GM10847 (cell line): ENCODE measurements around the gene RNASEH2A.

Experiments used
- POLR2A ChIP-seq: IDR thresholded peaks from 2 replicates; pipeline ENCODE4 v1.6.1; 2011; ENCODE audit not compliant: insufficient read length; ENCODE audit errors: extremely low read depth

Gene RNASEH2A

DNA sequence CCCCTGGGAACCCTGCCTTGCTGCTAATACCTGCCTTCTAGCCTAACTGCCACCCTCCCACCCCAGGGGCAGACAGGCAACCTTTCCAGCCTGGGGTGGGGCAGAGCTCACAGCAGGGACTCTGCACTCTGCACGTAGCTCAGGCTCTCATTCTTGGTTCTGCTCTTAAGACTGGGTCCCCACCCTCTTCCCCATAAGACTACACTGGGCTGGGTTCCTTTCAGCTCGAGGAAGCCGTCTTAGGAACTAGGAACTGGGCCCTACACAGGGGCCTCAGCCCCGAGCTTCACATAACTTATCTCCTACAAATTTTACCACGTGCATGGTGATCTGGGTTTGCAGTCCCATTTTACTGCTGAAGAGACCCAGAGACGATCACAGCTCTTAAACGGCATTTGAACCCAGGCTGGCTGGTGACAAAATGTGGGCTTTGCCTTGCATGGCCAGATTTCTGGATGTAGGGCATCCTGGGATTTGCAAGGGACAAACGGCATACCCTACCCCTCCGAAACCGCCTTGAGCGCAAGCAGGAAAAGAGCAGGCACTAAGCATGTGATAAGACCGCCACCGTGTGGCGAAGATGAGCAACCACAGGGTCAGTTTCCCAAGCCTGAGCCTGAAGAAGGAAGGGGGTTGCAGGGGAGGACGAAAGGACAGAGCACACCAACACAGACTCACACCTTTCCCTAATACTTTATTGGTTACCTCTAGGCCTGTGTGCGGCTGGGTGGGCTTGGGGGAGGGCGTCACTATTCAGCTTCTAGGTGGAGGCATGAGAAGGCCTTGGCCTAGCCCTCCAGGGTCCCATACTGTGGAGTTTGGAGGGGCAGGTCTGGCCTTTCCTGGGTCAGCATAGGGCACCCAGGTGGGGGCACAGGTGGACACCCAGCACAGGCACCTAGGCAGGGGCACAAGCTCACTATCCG lies 10.0 kb upstream of the RNASEH2A start:
- TF ChIP-seq POLR2A: no peak

DNA sequence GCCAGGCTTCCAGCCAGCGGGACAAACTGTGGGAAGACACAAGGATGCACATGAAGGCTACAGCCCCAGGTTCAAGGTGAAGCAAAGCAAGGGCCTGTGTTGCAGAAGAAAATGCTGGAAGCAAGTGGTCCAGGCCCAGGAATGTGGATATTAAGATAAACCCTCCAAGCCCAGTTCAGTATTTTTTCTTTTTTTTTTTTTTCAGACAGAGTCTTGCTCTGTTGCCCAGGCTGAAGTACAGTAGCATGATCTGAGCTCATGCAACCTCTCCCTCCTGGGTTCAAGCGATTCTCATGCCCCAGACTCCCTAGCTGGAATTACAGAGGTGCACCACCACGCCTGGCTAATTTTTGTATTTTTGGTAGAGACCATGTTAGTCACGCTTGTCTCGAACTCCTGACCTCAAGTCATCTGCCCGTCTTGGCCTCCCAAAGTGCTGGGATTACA lies 9.2 kb upstream of the RNASEH2A start:
- TF ChIP-seq POLR2A: no peak

DNA sequence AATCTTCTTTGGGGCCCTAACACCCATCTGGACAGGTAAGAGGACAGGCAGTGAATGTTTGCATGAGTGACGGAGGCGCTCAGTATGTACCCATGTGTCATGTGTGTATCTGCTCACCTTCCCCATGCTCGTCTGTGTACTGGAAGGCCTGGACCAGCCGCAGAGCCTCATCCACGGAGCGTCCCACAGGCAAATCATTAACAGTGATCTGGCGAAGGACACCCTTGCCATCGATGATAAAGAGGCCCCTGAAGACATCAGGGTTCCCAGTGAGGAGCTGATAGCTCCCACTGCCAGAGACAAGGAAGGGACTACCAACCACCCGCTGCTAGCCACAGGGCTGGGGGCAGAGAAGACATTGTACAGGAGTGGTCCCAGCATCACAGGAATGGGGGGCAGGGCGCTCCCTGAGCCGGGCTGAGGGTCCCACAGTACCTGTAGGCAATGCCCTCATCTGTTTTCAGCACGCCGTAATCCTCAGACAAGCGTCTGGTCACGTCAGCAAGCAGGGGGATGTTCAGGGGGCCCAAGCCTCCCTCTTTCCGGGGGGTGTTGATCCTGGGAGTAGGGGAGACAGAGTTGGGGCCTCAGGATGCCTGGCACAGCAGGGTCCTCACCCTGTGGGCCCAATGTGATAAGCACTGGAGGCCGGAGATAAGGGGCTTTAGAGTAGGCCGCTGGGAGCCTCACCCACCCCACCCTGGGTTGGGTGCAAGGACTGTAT lies 6.5 kb upstream of the RNASEH2A start:
- no peak for TF ChIP-seq POLR2A

DNA sequence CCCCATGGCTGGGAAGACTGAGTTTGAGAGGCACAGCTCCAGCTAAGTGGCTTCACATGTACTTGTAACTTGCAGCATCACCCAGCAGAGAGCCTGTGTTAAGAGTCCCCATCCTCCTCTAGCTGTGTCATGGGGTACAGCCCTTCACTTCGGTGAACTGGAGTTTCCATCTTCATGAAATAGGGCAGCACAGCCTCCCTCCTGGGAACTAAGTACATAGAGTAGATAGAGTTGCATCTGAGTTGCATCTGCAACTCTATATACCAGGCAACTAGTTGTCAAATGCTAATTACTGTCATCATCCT lies 6.0 kb upstream of the RNASEH2A start:
- TF ChIP-seq POLR2A: no peak

DNA sequence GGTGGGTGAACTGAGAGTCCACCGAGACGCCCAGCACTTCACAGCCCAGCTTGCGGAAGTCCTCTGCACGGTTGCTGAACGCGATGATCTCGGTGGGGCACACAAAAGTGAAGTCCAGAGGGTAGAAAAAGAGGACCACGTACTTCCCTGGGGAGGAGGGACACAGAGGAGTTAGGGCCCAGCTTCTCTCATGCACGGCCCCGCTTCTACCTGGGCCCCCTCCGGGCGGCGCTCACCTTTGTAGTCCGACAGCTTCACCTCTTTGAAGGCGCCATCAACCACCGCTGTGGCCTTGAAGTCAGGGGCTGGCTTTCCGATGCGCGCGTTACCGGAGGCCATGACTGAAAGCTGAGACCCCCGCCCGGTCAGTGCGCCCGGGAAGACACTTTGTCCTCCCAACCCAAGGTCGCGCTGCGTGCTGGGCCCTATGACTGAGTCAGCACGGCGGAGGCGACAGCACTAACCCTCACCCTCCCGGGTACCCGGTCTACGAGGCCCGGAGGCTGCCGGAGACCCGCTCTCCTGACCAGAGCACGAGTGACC lies 5.4 kb upstream of the RNASEH2A start:
- no peak for TF ChIP-seq POLR2A

DNA sequence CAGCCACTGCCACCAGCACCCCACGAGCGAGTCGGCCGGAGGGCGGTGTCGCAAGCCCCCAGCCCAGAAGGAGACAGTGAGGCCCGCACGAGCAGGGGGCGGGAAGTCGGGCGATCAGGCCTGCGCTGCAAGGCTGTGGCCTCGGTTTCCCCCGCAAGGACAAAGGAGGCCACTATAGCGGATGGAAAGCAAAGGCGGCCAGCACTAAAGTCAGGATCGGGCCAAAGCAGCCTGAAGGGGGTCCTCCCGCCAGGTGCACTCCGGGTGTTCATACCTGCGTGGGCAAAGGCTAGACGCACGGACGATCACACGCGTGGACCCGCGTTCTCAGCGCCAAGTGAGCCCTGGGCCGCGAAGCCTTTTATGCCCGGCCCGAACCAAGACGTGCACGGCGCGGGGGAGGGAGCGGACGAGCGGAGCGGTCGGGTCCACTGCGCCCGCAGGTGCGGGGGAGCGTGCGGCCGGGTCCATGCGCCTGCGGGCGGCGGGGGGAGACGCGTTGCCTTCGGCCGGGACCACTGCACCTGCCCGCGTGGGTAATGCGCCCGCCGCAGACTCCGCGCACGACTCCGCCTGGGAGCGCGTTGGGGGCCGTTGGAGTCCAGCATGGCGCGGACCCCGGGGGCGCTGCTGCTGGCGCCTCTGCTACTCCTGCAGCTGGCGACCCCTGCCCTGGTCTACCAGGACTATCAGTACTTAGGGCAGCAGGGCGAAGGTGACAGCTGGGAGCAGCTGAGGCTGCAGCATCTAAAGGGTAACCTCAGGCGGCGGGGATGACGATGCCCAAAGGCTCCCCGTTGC lies 4.7 kb upstream of the RNASEH2A start, which contains the start of the genes PRDX2 and THSD8:
TSS of gene PRDX2 (minus strand) at position 335 of the 801 bp plus-strand sequence. CDS start 539 bp downstream, outside the sequence.
TSS of gene THSD8 (plus strand) at position 604 of the 801 bp plus-strand sequence. CDS start at position 607, 3 bp downstream.
- TF ChIP-seq POLR2A: peak; percentile 93

DNA sequence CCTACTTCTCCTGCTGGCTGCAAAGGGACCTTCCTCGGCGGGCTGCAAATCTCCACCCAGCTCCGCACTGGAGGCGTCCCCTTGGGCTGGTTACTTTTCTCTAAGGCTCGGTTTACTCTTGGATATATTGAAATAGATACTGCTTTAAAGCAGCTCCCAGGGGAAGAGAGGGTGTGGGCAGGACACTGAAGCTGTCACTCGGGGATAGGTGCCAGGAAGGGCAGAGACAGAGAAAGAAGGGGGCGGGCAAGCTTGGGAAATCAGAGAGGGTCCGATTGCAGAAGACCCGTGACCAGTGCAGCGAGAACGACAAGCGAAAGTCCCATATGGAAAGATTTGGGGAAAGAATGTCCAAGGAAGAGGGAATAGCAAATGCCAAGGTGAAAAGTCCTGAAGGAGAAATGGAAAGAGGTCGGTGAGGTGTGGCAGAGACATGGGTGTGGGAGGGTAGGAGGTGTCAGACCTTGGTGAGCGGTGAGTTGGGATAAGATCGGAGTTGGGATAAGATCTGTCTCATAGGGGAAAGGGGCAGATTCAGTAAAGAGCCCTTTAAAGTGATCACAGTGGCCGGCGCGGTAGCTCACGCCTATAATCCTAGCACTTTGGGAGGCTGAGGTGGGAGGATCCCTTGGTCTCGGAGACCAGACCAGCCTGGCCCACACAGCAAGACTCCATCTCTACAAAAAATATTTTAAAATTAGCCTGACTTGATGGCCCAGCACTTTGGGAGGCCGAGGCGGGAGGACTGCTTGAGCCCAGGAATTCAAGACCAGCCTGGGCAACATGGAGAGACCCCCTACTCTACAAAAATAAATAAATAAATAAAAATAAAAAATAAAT lies 3.9 kb upstream of the RNASEH2A start:
- TF ChIP-seq POLR2A: no peak

DNA sequence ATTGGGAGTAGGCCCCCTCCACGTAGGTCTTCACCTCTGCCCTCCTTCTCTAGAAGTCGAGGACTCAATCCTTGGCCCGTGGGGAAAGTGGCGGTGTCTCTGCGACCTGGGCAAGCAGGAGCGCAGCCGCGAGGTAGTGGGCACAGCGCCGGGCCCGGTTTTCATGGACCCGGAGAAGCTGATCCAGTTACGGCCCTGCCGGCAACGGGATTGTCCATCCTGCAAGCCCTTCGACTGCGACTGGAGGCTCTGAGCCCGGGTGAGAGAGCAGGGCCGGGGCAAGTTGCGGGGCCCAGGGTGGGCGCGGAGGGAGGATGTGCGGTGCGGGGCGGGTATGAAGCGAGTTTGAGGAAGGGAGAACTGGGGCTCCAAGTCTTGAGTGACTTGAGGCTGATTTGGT lies 2.3 kb upstream of the RNASEH2A start:
- no peak for TF ChIP-seq POLR2A

DNA sequence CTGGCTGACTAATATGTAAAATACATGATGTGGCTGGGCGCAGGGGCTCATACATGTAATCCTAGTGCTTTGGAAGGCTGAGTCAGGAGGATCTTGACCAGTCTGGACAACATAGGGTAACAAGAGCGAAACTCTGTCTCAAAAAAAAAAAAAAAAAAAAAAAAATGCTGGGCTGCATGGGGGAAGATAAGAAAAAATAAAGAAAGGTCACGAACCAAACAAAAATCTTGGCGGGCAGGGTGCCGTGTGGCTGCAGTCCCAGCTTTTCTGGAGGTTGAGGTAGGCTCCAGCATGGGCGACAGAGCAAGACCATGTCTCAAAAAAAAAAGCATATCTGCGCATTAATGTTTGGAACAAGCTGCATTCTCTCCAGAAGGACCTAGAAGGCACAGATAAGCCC lies 8.7 kb downstream of the RNASEH2A start:
- no peak for TF ChIP-seq POLR2A

DNA sequence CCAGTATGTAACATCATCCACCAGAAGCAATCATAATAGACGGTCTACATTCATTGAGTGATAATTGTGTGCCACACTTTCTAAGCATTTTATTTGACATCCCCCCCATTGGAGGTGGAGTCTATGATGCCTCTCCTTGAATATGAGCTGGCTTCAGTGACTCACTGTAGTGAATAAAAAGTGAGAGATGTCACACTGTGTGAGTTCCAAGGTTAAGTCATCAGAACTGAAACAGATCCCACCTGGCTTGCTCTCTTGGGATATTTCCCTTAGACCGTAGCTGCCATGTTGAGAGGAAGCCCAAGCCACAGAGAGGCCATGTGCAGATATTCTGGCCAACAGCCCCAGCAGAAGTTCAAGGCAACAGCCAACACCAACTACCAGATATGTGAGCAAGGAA lies 15.4 kb downstream of the RNASEH2A start:
- no peak for TF ChIP-seq POLR2A

DNA sequence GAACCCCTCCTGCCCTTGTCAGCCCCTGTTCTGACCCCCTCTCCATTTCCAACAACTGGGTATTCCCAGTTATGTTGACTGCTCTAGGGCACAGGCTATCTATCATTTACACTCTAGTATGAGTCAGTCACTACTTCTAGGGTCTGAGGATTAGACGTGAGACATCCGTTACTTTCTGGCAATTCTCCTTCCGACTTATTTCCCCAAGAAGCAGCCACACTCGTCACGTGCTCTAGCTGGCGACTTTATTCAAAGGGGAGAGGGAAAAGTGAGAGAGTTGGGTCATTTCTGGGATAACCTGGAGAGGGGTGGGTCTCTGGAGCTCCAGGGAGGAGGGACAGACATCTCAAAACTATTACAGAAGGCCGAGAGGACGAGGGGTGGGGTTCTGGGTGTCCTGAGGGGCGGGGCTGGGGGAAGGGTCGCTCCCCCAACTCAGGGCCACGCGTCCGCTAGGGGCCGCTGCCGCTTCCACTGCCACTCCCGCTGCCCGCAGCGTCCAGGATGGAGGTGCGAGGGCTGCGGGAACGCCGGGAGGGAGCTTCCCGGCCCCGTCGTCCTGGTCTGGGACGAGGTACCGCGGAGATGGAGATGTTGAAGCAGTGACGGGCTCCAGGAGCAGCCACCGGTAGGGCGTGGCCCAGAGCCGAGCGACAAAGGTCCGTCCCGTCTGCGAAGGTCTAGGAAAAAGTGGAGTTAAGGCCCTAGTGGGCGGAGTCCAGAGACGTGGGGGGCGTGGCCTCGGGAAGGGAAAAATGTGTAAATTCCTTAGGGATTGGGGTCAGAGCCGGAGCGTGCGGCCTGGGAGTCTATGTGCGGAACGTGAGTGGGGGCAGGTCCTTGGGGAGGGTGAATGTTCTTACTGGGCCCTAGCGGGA lies 19.1 kb downstream of the RNASEH2A start:
- no peak for TF ChIP-seq POLR2A

DNA sequence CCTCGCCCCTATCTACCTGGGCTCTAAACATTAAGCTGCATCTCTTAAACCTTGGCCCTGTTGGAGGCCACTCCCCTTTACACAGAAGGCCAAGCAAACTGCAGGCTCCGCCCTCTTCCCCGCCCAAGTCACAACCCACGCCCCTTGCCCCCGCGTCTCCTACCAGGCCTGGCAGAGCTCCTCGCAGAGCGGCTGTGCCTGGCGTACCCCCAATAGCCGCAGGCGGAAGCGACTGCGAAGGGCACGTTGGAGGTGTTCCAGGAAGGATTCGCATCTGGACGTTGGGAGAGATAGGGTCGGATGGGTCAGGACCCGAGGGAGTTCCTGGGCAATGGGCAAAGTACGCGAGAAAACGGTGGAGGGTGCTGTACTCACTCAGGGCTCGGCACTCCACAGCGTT lies 22.1 kb downstream of the RNASEH2A start:
- TF ChIP-seq POLR2A: no peak

DNA sequence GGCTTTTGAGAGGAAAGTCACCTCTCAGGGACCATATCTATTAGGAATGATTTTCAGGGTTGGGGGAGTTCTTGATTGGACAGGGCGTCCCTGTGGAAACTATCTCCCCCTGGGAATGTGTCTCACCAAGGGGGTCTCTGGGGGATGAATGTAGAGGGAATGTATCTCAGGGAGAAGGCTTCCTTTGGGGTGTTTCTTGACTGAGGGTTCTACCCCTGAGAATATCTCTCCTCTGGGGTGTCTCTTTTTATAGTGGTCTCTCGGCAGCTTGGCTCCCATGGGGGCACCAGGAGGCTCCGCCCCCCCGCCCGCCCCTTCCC lies 27.0 kb downstream of the RNASEH2A start:
- TF ChIP-seq POLR2A: no peak
